Activated CD8-positive, alpha-beta T cell treated with anti-CD3 and anti-CD28 coated beads for 36 hours (primary cell): ENCODE measurements around the gene SRSF7. TPM values are rescaled to one million over a fixed set of nuclear protein-coding genes. Genes with fewer than 3 reads are reported as not detected.
A peak's percentile ranks its signal among the peaks of the same experiment; 100 is the strongest.

Experiments
- ATAC-seq: fragments of 200-7000 bp; cut with Tn5 transposase; one replicate; pipeline ENCODE4 v1.10.0; 2021; ENCODE audit warnings: mild to moderate bottlenecking, moderate library complexity
- CTCF ChIA-PET: fragments of 350-600 bp; sonication (Branson Sonifier 250); formaldehyde crosslinking; loops from one replicate; lab custom pipeline; 2021; ENCODE audit warnings: antibody characterized with exemption; lab: Charles Lee
- POLR2A ChIA-PET: fragments of 350-600 bp; sonication (Branson Sonifier 250); formaldehyde crosslinking; loops from one replicate; lab custom pipeline; 2021; ENCODE audit warnings: antibody characterized with exemption; lab: Charles Lee
- DNase-seq: peaks from one replicate; pipeline ENCODE4 v3.0.0-alpha.2; 2020
- H3K27ac Mint-ChIP-seq: one replicate; pipeline ENCODE4 v1.8.0; 2021; ENCODE audit warnings: mild to moderate bottlenecking, mixed read lengths
- H3K27me3 Mint-ChIP-seq: one replicate; pipeline ENCODE4 v1.8.0; 2021; ENCODE audit warnings: mixed read lengths
- H3K36me3 Mint-ChIP-seq: one replicate; pipeline ENCODE4 v1.8.0; 2021; ENCODE audit warnings: low read depth, mixed read lengths
- H3K4me1 Mint-ChIP-seq: one replicate; pipeline ENCODE4 v1.8.0; 2021; ENCODE audit warnings: low read depth, mixed read lengths
- H3K4me3 Mint-ChIP-seq: one replicate; pipeline ENCODE4 v1.8.0; 2021; ENCODE audit warnings: mild to moderate bottlenecking, moderate library complexity, mixed read lengths
- H3K9me3 Mint-ChIP-seq: one replicate; pipeline ENCODE4 v1.8.0; 2021; ENCODE audit warnings: mixed read lengths
- intact Hi-C: fragments of 100-400 bp; cut with micrococcal nuclease; formaldehyde crosslinking; loops from one replicate; pipeline ENCODE4 v1.10.0; 2022
- total RNA-seq, 2 experiments: library from RNA; stranded (reverse); gene quantifications; one replicate each; pipeline ENCODE4 v1.2.3, GENCODE V29; 2021
- TF ChIP-seq, protein P1 (sequence below): fragments of 200-600 bp; IDR thresholded peaks from one replicate; pipeline ENCODE4 v1.8.0; 2022; ENCODE audit warnings: antibody characterized with exemption, mild to moderate bottlenecking

Gene SRSF7
- total RNA-seq, 2 experiments from 2014 or later, result 320 to 333 TPM

DNA sequence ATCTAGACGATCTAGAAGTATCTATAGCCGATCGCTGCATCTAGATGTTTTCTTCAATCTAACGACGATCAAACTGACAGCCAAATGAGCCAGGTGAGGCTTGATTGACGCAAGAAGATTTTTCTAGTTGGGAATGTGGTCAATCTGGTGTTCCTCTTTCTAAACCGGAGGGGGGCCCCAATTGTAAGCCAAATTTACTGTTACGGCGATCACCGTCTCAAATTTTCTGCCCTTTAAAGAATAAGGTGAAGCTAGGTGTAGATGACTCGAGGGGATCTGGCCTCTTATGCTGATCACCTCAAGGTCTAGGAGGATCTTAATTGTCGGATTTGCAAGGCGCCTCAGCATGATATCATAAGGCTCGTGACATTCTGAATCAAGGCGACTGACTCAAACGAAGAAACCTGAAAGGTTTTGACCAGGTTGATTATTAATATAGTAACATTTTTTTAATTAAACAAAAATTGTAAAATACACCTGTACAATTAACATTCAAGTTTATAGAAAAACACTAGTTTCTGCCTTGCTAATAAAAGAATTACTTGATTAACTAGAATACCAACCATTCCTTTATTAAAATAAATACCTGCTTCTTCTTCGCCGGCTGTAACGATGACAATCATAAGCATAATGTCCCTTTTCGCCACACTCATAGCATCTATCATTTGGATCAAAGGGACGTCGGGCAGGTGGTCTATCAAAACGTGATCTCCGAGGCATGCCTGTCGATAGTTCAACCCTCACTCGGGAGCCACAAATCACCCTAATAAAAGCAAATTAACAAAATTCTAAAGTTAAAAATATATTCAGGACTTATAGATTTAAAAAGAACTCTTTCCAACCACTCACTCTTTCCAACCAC is 2.0 kb downstream of the SRSF7 start:
- ChIA-PET CTCF (interaction anchor here (1.3 kb wide), 1 partner anchor 168 kb away, joined by 3 read pairs; no protein-coding TSS in a partner anchor), POLR2A (interaction anchor here (0.7 to 12.8 kb wide), 10 partner anchors 8 to 176 kb away, joined by 3 to 209 read pairs (median 4); partner anchors contain the start of genes GALM, GEMIN6 and HNRNPLL)
- H3K4me3 Mint-ChIP-seq, result peak overlapping the region; percentile 95
- DNase-seq (peak; percentile 46), ATAC-seq (no peak)
- H3K27me3 Mint-ChIP-seq, result peaks cover 3% of the 10 kb centered on the region
- intact Hi-C loops, result loop anchor here (10.0 kb wide), 1 partner anchor 434 kb away; no protein-coding TSS in a partner anchor
- TF ChIP-seq, protein P1, sequence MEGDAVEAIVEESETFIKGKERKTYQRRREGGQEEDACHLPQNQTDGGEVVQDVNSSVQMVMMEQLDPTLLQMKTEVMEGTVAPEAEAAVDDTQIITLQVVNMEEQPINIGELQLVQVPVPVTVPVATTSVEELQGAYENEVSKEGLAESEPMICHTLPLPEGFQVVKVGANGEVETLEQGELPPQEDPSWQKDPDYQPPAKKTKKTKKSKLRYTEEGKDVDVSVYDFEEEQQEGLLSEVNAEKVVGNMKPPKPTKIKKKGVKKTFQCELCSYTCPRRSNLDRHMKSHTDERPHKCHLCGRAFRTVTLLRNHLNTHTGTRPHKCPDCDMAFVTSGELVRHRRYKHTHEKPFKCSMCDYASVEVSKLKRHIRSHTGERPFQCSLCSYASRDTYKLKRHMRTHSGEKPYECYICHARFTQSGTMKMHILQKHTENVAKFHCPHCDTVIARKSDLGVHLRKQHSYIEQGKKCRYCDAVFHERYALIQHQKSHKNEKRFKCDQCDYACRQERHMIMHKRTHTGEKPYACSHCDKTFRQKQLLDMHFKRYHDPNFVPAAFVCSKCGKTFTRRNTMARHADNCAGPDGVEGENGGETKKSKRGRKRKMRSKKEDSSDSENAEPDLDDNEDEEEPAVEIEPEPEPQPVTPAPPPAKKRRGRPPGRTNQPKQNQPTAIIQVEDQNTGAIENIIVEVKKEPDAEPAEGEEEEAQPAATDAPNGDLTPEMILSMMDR, result no peak
- H3K36me3 Mint-ChIP-seq, result peaks cover 70% of the 10 kb centered on the region
- peaks cover 62% of the 10 kb centered on the region for H3K4me1 Mint-ChIP-seq
- no peaks in the 10 kb centered on the region for H3K9me3 Mint-ChIP-seq
- peak overlapping the region; percentile 100 for H3K27ac Mint-ChIP-seq

DNA sequence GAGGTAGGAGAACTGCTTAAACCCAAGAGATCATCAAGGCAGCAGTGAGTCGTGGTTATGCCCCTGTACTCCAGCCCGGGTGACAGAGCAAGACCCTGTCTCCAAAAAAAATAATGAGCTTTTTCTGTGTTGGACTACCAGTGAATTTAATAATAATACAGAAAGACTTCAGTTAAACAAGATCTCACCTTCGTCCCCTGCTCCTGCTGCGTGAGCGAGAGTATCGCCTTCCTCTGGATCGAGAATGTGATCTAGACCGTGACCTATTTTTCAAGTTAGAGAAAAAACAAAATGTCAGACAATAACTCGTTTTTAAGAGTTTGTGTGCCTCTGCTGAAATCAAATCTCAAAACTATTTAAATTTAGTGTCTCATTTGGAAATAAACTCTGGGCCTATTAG is 2.8 kb downstream of the SRSF7 start:
- DNase-seq (no peak), ATAC-seq (no peak)
- TF ChIP-seq, protein P1, result no peak
- H3K27me3 Mint-ChIP-seq, result peaks cover 3% of the 10 kb centered on the region
- ChIA-PET POLR2A (interaction anchor here (1.1 to 12.8 kb wide), 10 partner anchors 7 to 372 kb away, joined by 3 to 209 read pairs (median 5); partner anchors contain the start of genes GALM and HNRNPLL), CTCF (interaction anchor here (1.1 to 1.3 kb wide), 2 partner anchors 145 to 167 kb away, joined by 3 read pairs; partner anchors contain the start of gene HNRNPLL)
- peak overlapping the region; percentile 79 for H3K27ac Mint-ChIP-seq
- intact Hi-C loops, result loop anchor here (10.0 kb wide), 1 partner anchor 434 kb away; no protein-coding TSS in a partner anchor
- H3K9me3 Mint-ChIP-seq, result no peaks in the 10 kb centered on the region
- peaks cover 64% of the 10 kb centered on the region for H3K4me1 Mint-ChIP-seq
- peaks cover 77% of the 10 kb centered on the region for H3K36me3 Mint-ChIP-seq
- peak overlapping the region; percentile 95 for H3K4me3 Mint-ChIP-seq

DNA sequence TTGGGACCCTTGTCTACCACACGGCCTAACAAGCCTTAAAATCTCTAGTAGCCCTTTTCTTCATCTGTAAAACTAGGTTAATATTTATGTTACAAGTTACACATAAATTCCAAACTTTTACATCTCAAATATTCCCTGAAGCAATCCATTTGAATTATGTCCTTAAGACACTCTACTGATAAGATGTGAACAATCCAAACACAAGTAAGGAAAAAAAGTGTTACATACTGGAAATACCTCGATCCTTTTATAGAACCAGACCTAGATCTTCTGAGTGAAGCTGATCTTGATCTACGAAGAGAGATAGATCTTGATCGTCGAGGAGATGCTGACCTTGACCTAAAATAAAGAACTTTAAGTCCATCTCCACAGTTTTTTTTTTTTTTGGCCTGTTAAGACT is 3.3 kb downstream of the SRSF7 start:
- Mint-ChIP-seq H3K9me3 (no peaks in the 10 kb centered on the region), H3K4me1 (peaks cover 66% of the 10 kb centered on the region), H3K27me3 (peaks cover 3% of the 10 kb centered on the region), H3K36me3 (peaks cover 81% of the 10 kb centered on the region), H3K4me3 (peak overlapping the region; percentile 95), H3K27ac (peak overlapping the region; percentile 79)
- ChIA-PET POLR2A (interaction anchor here (0.6 to 12.8 kb wide), 12 partner anchors 6 to 970 kb away, joined by 3 to 209 read pairs (median 5); partner anchors contain the start of genes GALM and HNRNPLL), CTCF (interaction anchor here (1.1 kb wide), 1 partner anchor 145 kb away, joined by 3 read pairs; the partner anchor contains the start of gene HNRNPLL)
- intact Hi-C loops, result loop anchor here (10.0 kb wide), 1 partner anchor 433 kb away; no protein-coding TSS in a partner anchor
- ATAC-seq (no peak), DNase-seq (no peak)
- TF ChIP-seq, protein P1, result no peak

DNA sequence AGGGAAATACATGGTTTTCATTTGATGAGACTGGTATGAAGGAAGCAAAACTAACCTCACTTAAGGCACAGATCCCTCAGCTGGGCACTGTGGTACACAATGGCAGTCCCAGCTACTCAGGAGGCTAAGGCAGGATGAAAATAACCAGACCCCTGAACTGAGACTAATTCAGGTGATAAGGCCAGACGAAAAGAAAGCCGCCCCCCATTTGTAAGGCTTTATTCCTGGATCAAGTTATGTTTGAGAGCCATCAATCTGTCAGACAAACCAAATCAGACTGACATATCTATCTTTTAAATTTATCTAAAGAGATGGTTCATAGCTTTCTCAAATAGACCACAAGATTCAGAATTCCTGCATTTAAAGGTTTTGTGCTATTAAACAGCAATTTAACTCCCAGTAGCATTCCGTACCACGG is 4.1 kb downstream of the SRSF7 start:
- H3K27ac Mint-ChIP-seq, result peak overlapping the region; percentile 79
- H3K4me3 Mint-ChIP-seq, result peak overlapping the region; percentile 95
- DNase-seq (no peak), ATAC-seq (no peak)
- no peaks in the 10 kb centered on the region for H3K9me3 Mint-ChIP-seq
- ChIA-PET CTCF (interaction anchor here (1.5 to 1.6 kb wide), 2 partner anchors 21 to 165 kb away, joined by 4 to 8 read pairs; no protein-coding TSS in a partner anchor), POLR2A (interaction anchor here (0.5 to 12.8 kb wide), 8 partner anchors 13 to 157 kb away, joined by 3 to 209 read pairs (median 4); partner anchors contain the start of genes DHX57, GALM, HNRNPLL and MORN2)
- peaks cover 66% of the 10 kb centered on the region for H3K4me1 Mint-ChIP-seq
- H3K27me3 Mint-ChIP-seq, result peaks cover 3% of the 10 kb centered on the region
- TF ChIP-seq, protein P1, result no peak
- H3K36me3 Mint-ChIP-seq, result peaks cover 86% of the 10 kb centered on the region
- intact Hi-C loops, result loop anchor here (10.0 kb wide), 1 partner anchor 432 kb away; no protein-coding TSS in a partner anchor
